HepG2 (cell line): ENCODE results near the gene CCL23. TPM values are rescaled to one million over a fixed set of nuclear protein-coding genes. Genes with fewer than 3 reads are reported as not detected.

ENCODE experiments used
- ATAC-seq: fragments of 200-7000 bp; cut with Tn5 transposase; 3 replicates; pipeline ENCODE4 v1.9.1; 2020; ENCODE audit warnings: mild to moderate bottlenecking, moderate library complexity
- BruUV-seq: library from RNA; stranded (reverse); fragments of 400-500 nt; replicated peaks from 2 replicates; lab custom pipeline; 2021; lab: Mats Ljungman, UMichigan
- CTCF ChIA-PET: fragments of 300-600 bp; formaldehyde crosslinking; extraction: SDS; loops from one replicate; lab custom pipeline; 2021; ENCODE audit warnings: low total read pairs, inconsistent platforms, low intra/inter-chr PET ratio; lab: Yijun Ruan, JAX
- POLR2A ChIA-PET: fragments of 350-600 bp; sonication (Branson Sonifier 250); formaldehyde crosslinking; loops from one replicate; lab custom pipeline; 2020; ENCODE audit warnings: antibody characterized with exemption, inconsistent platforms; lab: Yijun Ruan, JAX
- DNase-seq: peaks from one replicate; pipeline ENCODE4 v3.0.0-alpha.2; 2015; ENCODE audit warnings: low spot score
- FAIRE-seq: peaks from 3 replicates; lab custom pipeline; 2011; peaks lifted over from hg19 to GRCh38; lab: Jason Lieb, UNC
- H2AFZ ChIP-seq: one replicate; pipeline ENCODE4 v1.6.1; 2011; ENCODE audit warnings: low read length, inconsistent platforms
- H3K27ac ChIP-seq: fragments of 300-600 bp; 3 replicates; pipeline ENCODE4 v1.8.0; 2011; ENCODE audit warnings: mixed run types, mild to moderate bottlenecking, mixed read lengths, low read length, inconsistent platforms; ENCODE audit not compliant: insufficient read depth; ENCODE audit errors: extremely low read length
- H3K27me3 ChIP-seq, 2 experiments: fragments of 200-600 bp in 1 of 2; 2 replicates in 1 of 2; 3 replicates in 1 of 2; pipeline versions ENCODE4 v1.6.0 to v1.8.0; 2011; ENCODE audit warnings: low read length in 2 of 2, mild to moderate bottlenecking in 2 of 2, moderate library complexity in 2 of 2, inconsistent platforms in 1 of 2; ENCODE audit not compliant: insufficient read depth in 2 of 2, control insufficient read depth in 1 of 2
- H3K36me3 ChIP-seq, 2 experiments: fragments of 200-600 bp in 1 of 2; replicated peaks in 1 of 2; 2 replicates in 1 of 2; 3 replicates in 1 of 2; pipeline versions ENCODE4 v1.5.1 to v1.8.0; 2011; ENCODE audit warnings: low read length in 2 of 2, inconsistent platforms in 1 of 2; ENCODE audit not compliant: insufficient read depth in 2 of 2, control insufficient read depth in 1 of 2
- H3K4me1 ChIP-seq: 2 replicates; pipeline ENCODE4 v1.5.1; 2012; ENCODE audit warnings: low read length, inconsistent platforms; ENCODE audit not compliant: insufficient read depth
- H3K4me2 ChIP-seq: 2 replicates; pipeline ENCODE4 v1.6.0; 2011; ENCODE audit warnings: low read depth, low read length, inconsistent platforms
- H3K4me3 ChIP-seq, 3 experiments: fragments of 200-600 bp in 1 of 3; sonication (generic), shearing (Covaris generic) in 1 of 3; replicated peaks in 1 of 3; 2 replicates each; pipeline ENCODE4 v1.5.1; 2011 to 2016; ENCODE audit warnings: low read length in 3 of 3, inconsistent platforms in 2 of 3, low read depth in 2 of 3, mild to moderate bottlenecking in 2 of 3, control low read depth in 1 of 3, mixed read lengths in 1 of 3; ENCODE audit not compliant: insufficient read depth in 1 of 3
- H3K79me2 ChIP-seq: one replicate; pipeline ENCODE4 v1.6.1; 2011; ENCODE audit warnings: low read length, inconsistent platforms; ENCODE audit not compliant: insufficient read depth
- H3K9ac ChIP-seq: 2 replicates; pipeline ENCODE4 v1.6.0; 2011; ENCODE audit warnings: mild to moderate bottlenecking, low read depth, low read length, inconsistent platforms; ENCODE audit not compliant: insufficient read depth
- H3K9me3 ChIP-seq: 2 replicates; pipeline ENCODE4 v1.5.1; 2012; ENCODE audit warnings: mild to moderate bottlenecking, low read length
- H4K20me1 ChIP-seq: 2 replicates; pipeline ENCODE4 v1.6.0; 2011; ENCODE audit warnings: inconsistent platforms, mild to moderate bottlenecking, low read length, moderate library complexity; ENCODE audit not compliant: insufficient read depth
- AHDC1 ChIP-seq: sonication (generic); formaldehyde crosslinking; IDR thresholded peaks from 2 replicates; pipeline ENCODE4 v1.5.1; 2020; ENCODE audit warnings: mild to moderate bottlenecking, missing genetic modification reagents, borderline replicate concordance
- CEBPB ChIP-seq: IDR thresholded peaks from 2 replicates; pipeline ENCODE4 v1.6.1; 2011; ENCODE audit warnings: low read depth, low read length, improper control_type of control experiment, borderline replicate concordance
- GLMP ChIP-seq: sonication (generic); formaldehyde crosslinking; IDR thresholded peaks from 2 replicates; pipeline ENCODE4 v1.9.0; 2021; ENCODE audit warnings: missing genetic modification reagents, mild to moderate bottlenecking, borderline replicate concordance
- PHF20 ChIP-seq: sonication (generic); formaldehyde crosslinking; IDR thresholded peaks from 2 replicates; pipeline ENCODE4 v1.5.0; 2020; ENCODE audit warnings: mild to moderate bottlenecking, missing genetic modification reagents
- POLR2AphosphoS2 ChIP-seq: IDR thresholded peaks from 2 replicates; pipeline ENCODE4 v1.6.1; 2011; ENCODE audit warnings: low read depth, low read length, improper control_type of control experiment
- PTBP1 ChIP-seq: fragments of 200-400 bp; formaldehyde crosslinking; IDR thresholded peaks from 2 replicates; pipeline ENCODE4 v1.6.1; 2018; ENCODE audit warnings: low read length, low read depth; ENCODE audit not compliant: poor library complexity, severe bottlenecking
- RXRA ChIP-seq: sonication (generic); formaldehyde crosslinking; IDR thresholded peaks from 2 replicates; pipeline ENCODE4 v1.5.1; 2020; ENCODE audit warnings: missing genetic modification reagents
- U2AF2 ChIP-seq: fragments of 200-400 bp; formaldehyde crosslinking; IDR thresholded peaks from 2 replicates; pipeline ENCODE4 v1.6.1; 2017; ENCODE audit warnings: low read depth, mild to moderate bottlenecking, low read length
- WGBS: methylation state at CpG from one replicate; pipeline ENCODE4 v1.1.6; 2017; ENCODE audit warnings: low lambda C conversion rate; 5-methylcytosine and 5-hydroxymethylcytosine counted together
- in situ Hi-C: cut with HindIII; loops from 2 replicates; pipeline ENCODE4 v1.10.0; 2017; ENCODE audit warnings: low pct_unique_long_range_greater_than_20kb; ENCODE audit not compliant: extremely low pct_ligation_motif_present
- intact Hi-C: fragments of 100-400 bp; cut with micrococcal nuclease; formaldehyde crosslinking; loops from one replicate; pipeline ENCODE4 v1.10.0; 2022; ENCODE audit not compliant: unreplicated experiment
- polyA plus RNA-seq, 8 experiments: library from polyadenylated mRNA; depleted of rRNA in 3 of 8; stranded (reverse) in 7 of 8; unstranded in 1 of 8; fragments of >200 nt; fragmentation: Illumina TruSeq in 4 of 8; extraction: Trizol in 4 of 8; gene quantifications; 2 replicates each; pipeline versions ENCODE4 v1.2.1 to v1.2.3, GENCODE V29; 2011 to 2016; ENCODE audit warnings: low read depth in 4 of 8, missing spikeins in 1 of 8, mixed read lengths in 1 of 8; ENCODE audit not compliant: insufficient read depth in 1 of 8
- total RNA-seq, 5 experiments: library from RNA; depleted of rRNA; stranded (reverse); fragments of >200 nt; fragmentation: Illumina TruSeq; extraction: Trizol; gene quantifications; 2 replicates each; pipeline ENCODE4 v1.2.3, GENCODE V29; 2016; ENCODE audit warnings: low read depth in 1 of 5

Gene CCL23
- total and polyA plus RNA-seq, 2 of the 13 experiments (the other 11 are each of a cell fraction or from before 2014, with no cell fraction given), result not detected

- TF ChIP-seq AHDC1 (no peak), PTBP1 (no peak)
Measured at GRCh38 chr17:36024106-36024869, 6.5 kb upstream of the CCL23 start (continued).

GRCh38 chr17:36019423-36019822 lies 1.7 kb upstream of the CCL23 start:
- H3K27ac ChIP-seq, result no peak overlapping the region
- no peak overlapping the region for H2AFZ ChIP-seq
- no peak overlapping the region for H3K4me3 ChIP-seq
- in situ Hi-C loops (no loop called here), intact Hi-C loops (no loop called here)
- WGBS, result 35% methylated on average over 2 of the region's 2 CpGs
- FAIRE-seq, result no peak
- H3K36me3 ChIP-seq, result no peaks in the 10 kb centered on the region
- no peaks in the 10 kb centered on the region for H3K9me3 ChIP-seq
- no peaks in the 10 kb centered on the region; a peak in 1 of 5 replicates for H3K27me3 ChIP-seq
- H4K20me1 ChIP-seq, result no peaks in the 10 kb centered on the region
- POLR2A ChIA-PET, result interaction anchor here (0.5 kb wide), 1 partner anchor 13 kb away, joined by 3 read pairs; no protein-coding TSS in a partner anchor
- no peaks in the 10 kb centered on the region for H3K79me2 ChIP-seq
- TF ChIP-seq PHF20 (CRISPR knock-in tag) (no peak), POLR2AphosphoS2 (no peak), U2AF2 (no peak), CEBPB (peak; percentile 72), GLMP (CRISPR knock-in tag) (no peak), RXRA (CRISPR knock-in tag) (no peak)
- no peak overlapping the region for H3K9ac ChIP-seq
- H3K4me2 ChIP-seq, result no peak overlapping the region
- H3K4me1 ChIP-seq, result peaks cover 8% of the 10 kb centered on the region; the same call in 1 of the 2 replicates
- no peak for DNase-seq
- BruUV-seq, result no TSS peak
- CTCF ChIA-PET, result no interaction called here
- no peak for ATAC-seq
